HEK293 (cell line): Measurements from ENCODE around the gene ITPR2.

Source experiments
- CTCF ChIA-PET: fragments of 350-600 bp; formaldehyde crosslinking; extraction: SDS; loops from one replicate; lab custom pipeline; 2021; ENCODE audit warnings: antibody characterized with exemption; lab: Yijun Ruan, JAX
- POLR2A ChIA-PET: fragments of 300-600 bp; formaldehyde crosslinking; extraction: SDS; loops from one replicate; lab custom pipeline; 2020; ENCODE audit warnings: antibody characterized with exemption, inconsistent platforms; lab: Yijun Ruan, JAX
- H3K27ac ChIP-seq: fragments of 200-500 bp; sonication (Bioruptor generic); 2 replicates; pipeline ENCODE4 v1.5.1; 2014; ENCODE audit warnings: low read depth, low read length, control low read depth, inconsistent platforms; ENCODE audit errors: extremely low read depth
- H3K36me3 ChIP-seq, 2 experiments: fragments of 200-500 bp in 1 of 2; sonication (Bioruptor generic) in 1 of 2; 1 replicate in 1 of 2; 2 replicates in 1 of 2; pipeline ENCODE4 v1.5.1; 2014 to 2017; ENCODE audit warnings: inconsistent platforms in 2 of 2, low read length in 2 of 2; ENCODE audit not compliant: control insufficient read depth in 2 of 2, insufficient read depth in 1 of 2
- H3K4me1 ChIP-seq: fragments of 200-500 bp; sonication (Bioruptor generic); 2 replicates; pipeline ENCODE4 v1.5.1; 2014; ENCODE audit warnings: mild to moderate bottlenecking, low read length, inconsistent platforms; ENCODE audit not compliant: control insufficient read depth, insufficient read depth
- H3K4me3 ChIP-seq: 2 replicates; pipeline ENCODE4 v1.5.1; 2011; ENCODE audit warnings: low read depth, mild to moderate bottlenecking, control low read depth, low read length, moderate library complexity
- H3K9me3 ChIP-seq: fragments of 200-500 bp; sonication (Bioruptor generic); 2 replicates; pipeline ENCODE4 v1.5.1; 2014; ENCODE audit warnings: low read depth, low read length, inconsistent platforms; ENCODE audit not compliant: control insufficient read depth, insufficient read depth
- ELK4 ChIP-seq: IDR thresholded peaks from 2 replicates; pipeline ENCODE4 v1.6.1; 2011; ENCODE audit warnings: mild to moderate bottlenecking, low read depth, low read length, borderline replicate concordance
- HOXA7 ChIP-seq: sonication (generic); formaldehyde crosslinking; IDR thresholded peaks from 2 replicates; pipeline ENCODE4 v1.8.1; 2022; ENCODE audit warnings: missing genetic modification reagents, borderline replicate concordance
- HOXC10 ChIP-seq: sonication (generic); formaldehyde crosslinking; IDR thresholded peaks from 2 replicates; pipeline ENCODE4 v1.8.1; 2023; ENCODE audit warnings: mild to moderate bottlenecking, missing genetic modification reagents
- KLF1 ChIP-seq: fragments of 450-650 bp; formaldehyde crosslinking; IDR thresholded peaks from 2 replicates; pipeline ENCODE4 v1.5.1; 2016; ENCODE audit warnings: missing biosample characterization, missing genetic modification characterization
- SCRT1 ChIP-seq: fragments of 450-650 bp; formaldehyde crosslinking; IDR thresholded peaks from 2 replicates; pipeline ENCODE4 v1.5.1; 2016; ENCODE audit warnings: missing biosample characterization, missing genetic modification characterization, borderline replicate concordance
- SP7 ChIP-seq: fragments of 450-650 bp; formaldehyde crosslinking; IDR thresholded peaks from 2 replicates; pipeline ENCODE4 v1.5.1; 2016; ENCODE audit warnings: missing biosample characterization, missing genetic modification characterization
- ZBTB49 ChIP-seq: fragments of 450-650 bp; formaldehyde crosslinking; IDR thresholded peaks from 2 replicates; pipeline ENCODE4 v1.5.1; 2016; ENCODE audit warnings: missing biosample characterization, missing genetic modification characterization, low read depth
- ZNF132 ChIP-seq: fragments of 450-650 bp; formaldehyde crosslinking; IDR thresholded peaks from 2 replicates; pipeline ENCODE4 v1.5.1; 2017; ENCODE audit warnings: missing biosample characterization, missing genetic modification characterization, borderline replicate concordance
- ZNF138 ChIP-seq: fragments of 450-650 bp; formaldehyde crosslinking; IDR thresholded peaks from 2 replicates; pipeline ENCODE4 v1.5.1; 2016; ENCODE audit warnings: missing biosample characterization, missing genetic modification characterization, borderline replicate concordance
- ZNF16 ChIP-seq: fragments of 450-650 bp; formaldehyde crosslinking; IDR thresholded peaks from 2 replicates; pipeline ENCODE4 v1.5.1; 2016; ENCODE audit warnings: low read depth, missing biosample characterization, missing genetic modification characterization
- ZNF175 ChIP-seq: fragments of 450-650 bp; formaldehyde crosslinking; IDR thresholded peaks from 2 replicates; pipeline ENCODE4 v1.5.1; 2016; ENCODE audit warnings: missing biosample characterization, missing genetic modification characterization
- ZNF366 ChIP-seq: fragments of 450-650 bp; formaldehyde crosslinking; conservative IDR thresholded peaks from 2 replicates; pipeline ENCODE4 v1.5.1; 2016; ENCODE audit warnings: missing biosample characterization, missing genetic modification characterization
- ZNF600 ChIP-seq: fragments of 450-650 bp; formaldehyde crosslinking; IDR thresholded peaks from 2 replicates; pipeline ENCODE4 v1.5.1; 2016; ENCODE audit warnings: missing biosample characterization, missing genetic modification characterization
- ZNF629 ChIP-seq: fragments of 450-650 bp; formaldehyde crosslinking; IDR thresholded peaks from 2 replicates; pipeline ENCODE4 v1.5.1; 2017; ENCODE audit warnings: missing biosample characterization, missing genetic modification characterization
- ZNF670 ChIP-seq: fragments of 450-650 bp; formaldehyde crosslinking; IDR thresholded peaks from 2 replicates; pipeline ENCODE4 v1.5.1; 2016; ENCODE audit warnings: missing biosample characterization, missing genetic modification characterization, low read depth
- ZNF701 ChIP-seq: fragments of 450-650 bp; formaldehyde crosslinking; IDR thresholded peaks from 2 replicates; pipeline ENCODE4 v1.5.1; 2016; ENCODE audit warnings: missing biosample characterization, missing genetic modification characterization
- ZNF76 ChIP-seq: fragments of 450-650 bp; formaldehyde crosslinking; IDR thresholded peaks from 2 replicates; pipeline ENCODE4; 2016; ENCODE audit warnings: low read depth, missing biosample characterization, missing genetic modification characterization, borderline replicate concordance
- ZNF791 ChIP-seq: fragments of 450-650 bp; formaldehyde crosslinking; IDR thresholded peaks from 2 replicates; pipeline ENCODE4 v1.5.1; 2016; ENCODE audit warnings: missing biosample characterization, missing genetic modification characterization
- ZSCAN18 ChIP-seq: fragments of 450-650 bp; formaldehyde crosslinking; IDR thresholded peaks from 2 replicates; pipeline ENCODE4 v1.5.1; 2016; ENCODE audit warnings: missing biosample characterization, missing genetic modification characterization
- ZSCAN30 ChIP-seq: fragments of 450-650 bp; IDR thresholded peaks from 2 replicates; pipeline ENCODE4 v1.5.1; 2018; ENCODE audit warnings: missing biosample characterization, mild to moderate bottlenecking, missing genetic modification characterization, moderate library complexity
- TF ChIP-seq, protein P1 (sequence below): fragments of 450-650 bp; formaldehyde crosslinking; conservative IDR thresholded peaks from 2 replicates; pipeline ENCODE4 v1.5.1; 2016; ENCODE audit warnings: low read depth, missing biosample characterization, missing genetic modification characterization
- TF ChIP-seq, protein P2 (sequence below): fragments of 450-650 bp; formaldehyde crosslinking; IDR thresholded peaks from 2 replicates; pipeline ENCODE4 v1.5.1; 2016; ENCODE audit warnings: missing biosample characterization, missing genetic modification characterization, borderline replicate concordance

ITPR2 gene

GRCh38 chr12:26704214-26704613 is 128.8 kb downstream of the ITPR2 start (continued):
- no peak for TF ChIP-seq KLF1
- no peak for TF ChIP-seq ZNF629 (tag by site-specific recombination)
- TF ChIP-seq ELK4: no peak
- TF ChIP-seq ZBTB49 (tag by site-specific recombination): no peak
- TF ChIP-seq ZSCAN18: no peak
- no peak for TF ChIP-seq ZNF175 (tag by site-specific recombination)
- TF ChIP-seq ZNF670 (tag by site-specific recombination): no peak
- TF ChIP-seq, all 188 proteins: peak for 0

DNA sequence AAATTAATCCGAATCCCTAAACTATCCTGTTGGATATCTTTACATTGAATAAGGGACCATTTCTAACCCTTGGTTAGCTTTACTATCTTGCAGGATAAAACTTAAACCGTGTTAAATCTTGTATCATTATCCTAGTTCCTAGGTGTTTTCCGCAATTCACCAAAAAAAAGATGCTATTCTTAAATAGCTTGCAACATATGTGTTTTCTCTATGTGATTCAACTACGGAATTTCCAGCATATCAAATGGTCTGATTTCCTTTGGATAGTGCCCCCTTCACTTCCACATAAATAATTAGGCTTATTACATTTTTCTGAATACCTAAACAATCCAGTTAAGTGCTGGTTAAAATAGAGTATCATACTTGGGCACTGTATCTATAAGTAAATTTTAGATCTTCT is 130.3 kb downstream of the ITPR2 start:
- POLR2A ChIA-PET: no interaction called here

More for the DNA sequence above, 130.3 kb downstream of the ITPR2 start:
- CTCF ChIA-PET: interaction anchor here (0.9 to 2.4 kb wide), 3 partner anchors 8 to 555 kb away, joined by 3 to 18 read pairs (median 5); no protein-coding TSS in a partner anchor
- H3K36me3 ChIP-seq: no peaks in the 10 kb centered on the region
- H3K4me1 ChIP-seq: peaks cover 5% of the 10 kb centered on the region; the same call in 1 of the 2 replicates
- TF ChIP-seq ZNF76 (no peak), ZNF132 (no peak), SCRT1 (tag by site-specific recombination) (no peak), ZNF138 (tag by site-specific recombination) (no peak), ZNF366 (tag by site-specific recombination) (no peak), HOXA7 (no peak), ZSCAN30 (tag by site-specific recombination) (no peak), HOXC10 (no peak), ZNF701 (tag by site-specific recombination) (no peak), ZNF791 (no peak), SP7 (tag by site-specific recombination) (no peak), ZNF600 (tag by site-specific recombination) (no peak), ZNF16 (tag by site-specific recombination) (no peak)
- TF ChIP-seq, protein P1, sequence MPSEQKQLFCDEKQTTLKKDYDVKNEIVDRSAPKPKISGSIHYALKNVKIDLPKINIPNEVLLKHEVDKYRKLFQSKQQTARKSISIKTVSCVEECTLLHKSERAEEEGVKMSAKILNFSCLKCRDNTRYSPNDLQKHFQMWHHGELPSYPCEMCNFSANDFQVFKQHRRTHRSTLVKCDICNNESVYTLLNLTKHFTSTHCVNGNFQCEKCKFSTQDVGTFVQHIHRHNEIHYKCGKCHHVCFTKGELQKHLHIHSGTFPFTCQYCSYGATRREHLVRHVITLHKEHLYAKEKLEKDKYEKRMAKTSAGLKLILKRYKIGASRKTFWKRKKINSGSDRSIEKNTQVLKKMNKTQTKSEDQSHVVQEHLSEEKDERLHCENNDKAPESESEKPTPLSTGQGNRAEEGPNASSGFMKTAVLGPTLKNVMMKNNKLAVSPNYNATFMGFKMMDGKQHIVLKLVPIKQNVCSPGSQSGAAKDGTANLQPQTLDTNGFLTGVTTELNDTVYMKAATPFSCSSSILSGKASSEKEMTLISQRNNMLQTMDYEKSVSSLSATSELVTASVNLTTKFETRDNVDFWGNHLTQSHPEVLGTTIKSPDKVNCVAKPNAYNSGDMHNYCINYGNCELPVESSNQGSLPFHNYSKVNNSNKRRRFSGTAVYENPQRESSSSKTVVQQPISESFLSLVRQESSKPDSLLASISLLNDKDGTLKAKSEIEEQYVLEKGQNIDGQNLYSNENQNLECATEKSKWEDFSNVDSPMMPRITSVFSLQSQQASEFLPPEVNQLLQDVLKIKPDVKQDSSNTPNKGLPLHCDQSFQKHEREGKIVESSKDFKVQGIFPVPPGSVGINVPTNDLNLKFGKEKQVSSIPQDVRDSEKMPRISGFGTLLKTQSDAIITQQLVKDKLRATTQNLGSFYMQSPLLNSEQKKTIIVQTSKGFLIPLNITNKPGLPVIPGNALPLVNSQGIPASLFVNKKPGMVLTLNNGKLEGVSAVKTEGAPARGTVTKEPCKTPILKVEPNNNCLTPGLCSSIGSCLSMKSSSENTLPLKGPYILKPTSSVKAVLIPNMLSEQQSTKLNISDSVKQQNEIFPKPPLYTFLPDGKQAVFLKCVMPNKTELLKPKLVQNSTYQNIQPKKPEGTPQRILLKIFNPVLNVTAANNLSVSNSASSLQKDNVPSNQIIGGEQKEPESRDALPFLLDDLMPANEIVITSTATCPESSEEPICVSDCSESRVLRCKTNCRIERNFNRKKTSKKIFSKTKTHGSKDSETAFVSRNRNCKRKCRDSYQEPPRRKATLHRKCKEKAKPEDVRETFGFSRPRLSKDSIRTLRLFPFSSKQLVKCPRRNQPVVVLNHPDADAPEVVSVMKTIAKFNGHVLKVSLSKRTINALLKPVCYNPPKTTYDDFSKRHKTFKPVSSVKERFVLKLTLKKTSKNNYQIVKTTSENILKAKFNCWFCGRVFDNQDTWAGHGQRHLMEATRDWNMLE (tag by site-specific recombination): no peak
- TF ChIP-seq, protein P2, sequence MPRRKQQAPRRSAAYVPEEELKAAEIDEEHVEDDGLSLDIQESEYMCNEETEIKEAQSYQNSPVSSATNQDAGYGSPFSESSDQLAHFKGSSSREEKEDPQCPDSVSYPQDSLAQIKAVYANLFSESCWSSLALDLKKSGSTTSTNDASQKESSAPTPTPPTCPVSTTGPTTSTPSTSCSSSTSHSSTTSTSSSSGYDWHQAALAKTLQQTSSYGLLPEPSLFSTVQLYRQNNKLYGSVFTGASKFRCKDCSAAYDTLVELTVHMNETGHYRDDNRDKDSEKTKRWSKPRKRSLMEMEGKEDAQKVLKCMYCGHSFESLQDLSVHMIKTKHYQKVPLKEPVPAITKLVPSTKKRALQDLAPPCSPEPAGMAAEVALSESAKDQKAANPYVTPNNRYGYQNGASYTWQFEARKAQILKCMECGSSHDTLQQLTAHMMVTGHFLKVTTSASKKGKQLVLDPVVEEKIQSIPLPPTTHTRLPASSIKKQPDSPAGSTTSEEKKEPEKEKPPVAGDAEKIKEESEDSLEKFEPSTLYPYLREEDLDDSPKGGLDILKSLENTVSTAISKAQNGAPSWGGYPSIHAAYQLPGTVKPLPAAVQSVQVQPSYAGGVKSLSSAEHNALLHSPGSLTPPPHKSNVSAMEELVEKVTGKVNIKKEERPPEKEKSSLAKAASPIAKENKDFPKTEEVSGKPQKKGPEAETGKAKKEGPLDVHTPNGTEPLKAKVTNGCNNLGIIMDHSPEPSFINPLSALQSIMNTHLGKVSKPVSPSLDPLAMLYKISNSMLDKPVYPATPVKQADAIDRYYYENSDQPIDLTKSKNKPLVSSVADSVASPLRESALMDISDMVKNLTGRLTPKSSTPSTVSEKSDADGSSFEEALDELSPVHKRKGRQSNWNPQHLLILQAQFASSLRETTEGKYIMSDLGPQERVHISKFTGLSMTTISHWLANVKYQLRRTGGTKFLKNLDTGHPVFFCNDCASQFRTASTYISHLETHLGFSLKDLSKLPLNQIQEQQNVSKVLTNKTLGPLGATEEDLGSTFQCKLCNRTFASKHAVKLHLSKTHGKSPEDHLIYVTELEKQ: no peak
- no peak overlapping the region for H3K4me3 ChIP-seq
- H3K9me3 ChIP-seq: no peaks in the 10 kb centered on the region
- no peak overlapping the region for H3K27ac ChIP-seq
